Neuron (in vitro differentiated cells): ENCODE data around the gene NDE1.
"Not testable (repeated sequence)": the region's sequence is repeated elsewhere in the genome, so short reads cannot be mapped to it uniquely, and the experiment has no call there.

Experiments used
- H2AFZ ChIP-seq: one replicate; pipeline ENCODE4 v1.6.1; 2013; ENCODE audit warnings: low read depth, mild to moderate bottlenecking, inconsistent platforms, low read length, moderate library complexity
- H3K27me3 ChIP-seq: one replicate; pipeline ENCODE4 v1.6.1; 2013; ENCODE audit warnings: low read length; ENCODE audit not compliant: insufficient read depth
- H3K36me3 ChIP-seq: one replicate; pipeline ENCODE4 v1.6.1; 2013; ENCODE audit warnings: low read length; ENCODE audit not compliant: insufficient read depth
- H3K4me1 ChIP-seq: one replicate; pipeline ENCODE4 v1.6.1; 2013; ENCODE audit warnings: low read length; ENCODE audit not compliant: insufficient read depth
- H3K4me3 ChIP-seq: 2 replicates; pipeline ENCODE4 v1.5.1; 2013; ENCODE audit warnings: mild to moderate bottlenecking, low read length, moderate library complexity
- H3K9me3 ChIP-seq: one replicate; pipeline ENCODE4 v1.6.1; 2013; ENCODE audit warnings: low read length

The NDE1 gene

GRCh38 chr16:15725641-15726240, 75.7 kb downstream of the NDE1 start:
- Histone ChIP-seq H3K36me3 (peaks cover 15% of the 10 kb centered on the region), H3K4me3 (no peak overlapping the region), H2AFZ (no peak overlapping the region), H3K4me1 (no peaks in the 10 kb centered on the region), H3K9me3 (no peaks in the 10 kb centered on the region), H3K27me3 (no peaks in the 10 kb centered on the region)

- Histone ChIP-seq H3K27me3 (no peaks in the 10 kb centered on the region), H2AFZ (no peak overlapping the region), H3K9me3 (no peaks in the 10 kb centered on the region), H3K4me1 (no peaks in the 10 kb centered on the region), H3K4me3 (no peak overlapping the region), H3K36me3 (peaks cover 15% of the 10 kb centered on the region)
Measured at GRCh38 chr16:15726715-15727114, 76.7 kb downstream of the NDE1 start.

GRCh38 chr16:15727697-15728096, 77.7 kb downstream of the NDE1 start:
- not testable (repeated sequence) for H3K9me3 ChIP-seq, H2AFZ ChIP-seq, H3K4me3 ChIP-seq, H3K4me1 ChIP-seq, H3K27me3 ChIP-seq
- peaks cover 15% of the 10 kb centered on the region for H3K36me3 ChIP-seq

GRCh38 chr16:15729152-15729551, 79.1 kb downstream of the NDE1 start:
- H3K4me3 ChIP-seq = no peak overlapping the region
- no peaks in the 10 kb centered on the region for H3K4me1 ChIP-seq
- H3K27me3 ChIP-seq = no peaks in the 10 kb centered on the region
- no peak overlapping the region for H2AFZ ChIP-seq
- no peaks in the 10 kb centered on the region for H3K9me3 ChIP-seq
- H3K36me3 ChIP-seq = peaks cover 15% of the 10 kb centered on the region

- no peaks in the 10 kb centered on the region for H3K36me3 ChIP-seq
- H3K27me3 ChIP-seq = no peaks in the 10 kb centered on the region
- no peak overlapping the region for H3K4me3 ChIP-seq
- H2AFZ ChIP-seq = no peak overlapping the region
- H3K9me3 ChIP-seq = no peaks in the 10 kb centered on the region
- H3K4me1 ChIP-seq = no peaks in the 10 kb centered on the region
Measured at GRCh38 chr16:15732416-15732815, 82.4 kb downstream of the NDE1 start.

GRCh38 chr16:15735610-15736009, 85.6 kb downstream of the NDE1 start:
- Histone ChIP-seq H3K4me1 (no peaks in the 10 kb centered on the region), H3K27me3 (no peaks in the 10 kb centered on the region)

GRCh38 chr16:15736529-15736928, 86.5 kb downstream of the NDE1 start:
- Histone ChIP-seq H2AFZ (no peak overlapping the region), H3K4me3 (no peak overlapping the region), H3K4me1 (no peaks in the 10 kb centered on the region), H3K36me3 (no peaks in the 10 kb centered on the region), H3K27me3 (no peaks in the 10 kb centered on the region), H3K9me3 (no peaks in the 10 kb centered on the region)

More at GRCh38 chr16:15735610-15736009, 85.6 kb downstream of the NDE1 start:
- H3K4me3 ChIP-seq = no peak overlapping the region
- no peak overlapping the region for H2AFZ ChIP-seq
- H3K9me3 ChIP-seq = no peaks in the 10 kb centered on the region
- H3K36me3 ChIP-seq = no peaks in the 10 kb centered on the region

GRCh38 chr16:15737140-15737644, 87.1 kb downstream of the NDE1 start:
- H3K9me3 ChIP-seq = no peaks in the 10 kb centered on the region
- no peak overlapping the region for H2AFZ ChIP-seq
- H3K4me1 ChIP-seq = no peaks in the 10 kb centered on the region
- no peak overlapping the region for H3K4me3 ChIP-seq
- H3K36me3 ChIP-seq = no peaks in the 10 kb centered on the region
- no peaks in the 10 kb centered on the region for H3K27me3 ChIP-seq

- Histone ChIP-seq H3K36me3 (no peaks in the 10 kb centered on the region), H2AFZ (no peak overlapping the region), H3K4me1 (no peaks in the 10 kb centered on the region), H3K4me3 (no peak overlapping the region), H3K27me3 (no peaks in the 10 kb centered on the region), H3K9me3 (no peaks in the 10 kb centered on the region)
Measured at GRCh38 chr16:15739464-15739863, 89.4 kb downstream of the NDE1 start.

GRCh38 chr16:15739950-15740349, 89.9 kb downstream of the NDE1 start:
- Histone ChIP-seq H3K4me3 (no peak overlapping the region), H3K9me3 (no peaks in the 10 kb centered on the region), H3K36me3 (no peaks in the 10 kb centered on the region), H2AFZ (no peak overlapping the region), H3K4me1 (no peaks in the 10 kb centered on the region), H3K27me3 (no peaks in the 10 kb centered on the region)

- Histone ChIP-seq H3K36me3 (no peaks in the 10 kb centered on the region), H3K27me3 (no peaks in the 10 kb centered on the region), H3K9me3 (no peaks in the 10 kb centered on the region), H2AFZ (no peak overlapping the region), H3K4me1 (no peaks in the 10 kb centered on the region), H3K4me3 (no peak overlapping the region)
Measured at GRCh38 chr16:15741207-15741871, 91.3 kb downstream of the NDE1 start.

GRCh38 chr16:15742716-15743115, 92.7 kb downstream of the NDE1 start:
- Histone ChIP-seq H3K4me3 (no peak overlapping the region), H2AFZ (no peak overlapping the region), H3K36me3 (no peaks in the 10 kb centered on the region), H3K9me3 (no peaks in the 10 kb centered on the region), H3K27me3 (no peaks in the 10 kb centered on the region), H3K4me1 (no peaks in the 10 kb centered on the region)

GRCh38 chr16:15743657-15744056, 93.6 kb downstream of the NDE1 start:
- H3K36me3 ChIP-seq = no peaks in the 10 kb centered on the region
- H2AFZ ChIP-seq = no peak overlapping the region
- no peaks in the 10 kb centered on the region for H3K9me3 ChIP-seq
- no peaks in the 10 kb centered on the region for H3K27me3 ChIP-seq
- no peak overlapping the region for H3K4me3 ChIP-seq
- H3K4me1 ChIP-seq = no peaks in the 10 kb centered on the region

GRCh38 chr16:15746332-15746731, 96.3 kb downstream of the NDE1 start:
- no peak overlapping the region for H3K4me3 ChIP-seq
- H3K9me3 ChIP-seq = no peaks in the 10 kb centered on the region
- H3K4me1 ChIP-seq = no peaks in the 10 kb centered on the region
- H2AFZ ChIP-seq = no peak overlapping the region
- H3K36me3 ChIP-seq = no peaks in the 10 kb centered on the region
- H3K27me3 ChIP-seq = no peaks in the 10 kb centered on the region
